ENCODE measurements around the gene PCDHB8. TPM values are rescaled to one million over a fixed set of nuclear protein-coding genes. Genes with fewer than 3 reads are reported as not detected.
A peak's percentile ranks its signal among the peaks of the same experiment; 100 is the strongest.
"Not testable (repeated sequence)": the region's sequence is repeated elsewhere in the genome, so short reads cannot be mapped to it uniquely, and the experiment has no call there.

Gene PCDHB8
- total RNA-seq, 1 donor = under 0.01 TPM

DNA sequence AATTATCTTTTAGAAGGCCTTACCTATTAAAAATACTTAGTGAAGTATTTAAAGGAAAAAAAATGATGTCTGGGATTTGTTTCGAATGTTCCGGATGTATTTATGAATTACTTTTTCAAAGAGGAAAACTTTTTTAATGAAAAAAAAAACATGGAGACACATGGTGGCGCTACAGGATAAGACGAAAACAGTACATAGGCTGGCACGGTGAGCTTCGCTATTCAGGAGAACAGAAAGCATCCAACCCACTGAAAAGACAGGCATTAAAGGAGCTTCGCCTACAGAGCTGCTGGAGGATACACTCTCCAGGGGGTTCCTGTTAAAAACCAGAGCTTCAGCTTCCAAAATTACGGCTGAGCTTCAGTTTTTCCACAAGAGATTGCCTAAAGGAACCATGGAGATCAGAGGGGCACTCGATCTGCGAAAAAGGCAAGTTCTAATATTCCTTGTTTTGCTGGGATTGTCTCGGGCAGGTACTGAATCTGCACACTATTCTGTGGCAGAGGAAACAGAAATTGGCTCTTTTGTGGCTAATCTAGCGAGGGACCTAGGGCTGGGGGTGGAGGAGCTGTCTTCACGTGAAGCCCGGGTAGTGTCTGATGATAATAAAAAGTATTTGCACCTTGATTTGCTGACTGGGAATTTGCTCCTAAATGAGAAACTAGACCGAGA is 45.7 kb downstream of the PCDHB8 start, which contains the start of gene PCDHB14:
PCDHB14 (plus strand) TSS at position 232 of the 672 bp plus-strand sequence; CDS start at position 395, 163 bp downstream.
- H3K4me3 ChIP-seq (ENCODE audit: low read depth, low read length) = peak within 1 kb of the TSS; percentile 24
- DNase-seq (ENCODE audit: low read depth) = peak; percentile 27
- TF ChIP-seq, protein P1, sequence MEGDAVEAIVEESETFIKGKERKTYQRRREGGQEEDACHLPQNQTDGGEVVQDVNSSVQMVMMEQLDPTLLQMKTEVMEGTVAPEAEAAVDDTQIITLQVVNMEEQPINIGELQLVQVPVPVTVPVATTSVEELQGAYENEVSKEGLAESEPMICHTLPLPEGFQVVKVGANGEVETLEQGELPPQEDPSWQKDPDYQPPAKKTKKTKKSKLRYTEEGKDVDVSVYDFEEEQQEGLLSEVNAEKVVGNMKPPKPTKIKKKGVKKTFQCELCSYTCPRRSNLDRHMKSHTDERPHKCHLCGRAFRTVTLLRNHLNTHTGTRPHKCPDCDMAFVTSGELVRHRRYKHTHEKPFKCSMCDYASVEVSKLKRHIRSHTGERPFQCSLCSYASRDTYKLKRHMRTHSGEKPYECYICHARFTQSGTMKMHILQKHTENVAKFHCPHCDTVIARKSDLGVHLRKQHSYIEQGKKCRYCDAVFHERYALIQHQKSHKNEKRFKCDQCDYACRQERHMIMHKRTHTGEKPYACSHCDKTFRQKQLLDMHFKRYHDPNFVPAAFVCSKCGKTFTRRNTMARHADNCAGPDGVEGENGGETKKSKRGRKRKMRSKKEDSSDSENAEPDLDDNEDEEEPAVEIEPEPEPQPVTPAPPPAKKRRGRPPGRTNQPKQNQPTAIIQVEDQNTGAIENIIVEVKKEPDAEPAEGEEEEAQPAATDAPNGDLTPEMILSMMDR (IDR thresholded peaks at IDR 0.05; ENCODE audit: insufficient read depth, low read depth, low read length) = peak; percentile 25

DNA sequence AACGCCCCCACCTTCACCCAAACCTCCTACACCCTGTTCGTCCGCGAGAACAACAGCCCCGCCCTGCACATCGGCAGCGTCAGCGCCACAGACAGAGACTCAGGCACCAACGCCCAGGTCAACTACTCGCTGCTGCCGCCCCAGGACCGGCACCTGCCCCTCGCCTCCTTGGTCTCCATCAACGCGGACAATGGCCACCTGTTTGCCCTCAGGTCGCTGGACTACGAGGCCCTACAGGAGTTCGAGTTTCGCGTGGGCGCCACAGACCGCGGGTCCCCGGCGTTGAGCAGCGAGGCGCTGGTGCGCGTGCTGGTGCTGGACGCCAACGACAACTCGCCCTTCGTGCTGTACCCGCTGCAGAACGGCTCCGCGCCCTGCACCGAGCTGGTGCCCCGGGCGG is 47.3 kb downstream of the PCDHB8 start:
- H3K4me3 ChIP-seq (ENCODE audit: low read depth, low read length) = not testable (repeated sequence)

DNA sequence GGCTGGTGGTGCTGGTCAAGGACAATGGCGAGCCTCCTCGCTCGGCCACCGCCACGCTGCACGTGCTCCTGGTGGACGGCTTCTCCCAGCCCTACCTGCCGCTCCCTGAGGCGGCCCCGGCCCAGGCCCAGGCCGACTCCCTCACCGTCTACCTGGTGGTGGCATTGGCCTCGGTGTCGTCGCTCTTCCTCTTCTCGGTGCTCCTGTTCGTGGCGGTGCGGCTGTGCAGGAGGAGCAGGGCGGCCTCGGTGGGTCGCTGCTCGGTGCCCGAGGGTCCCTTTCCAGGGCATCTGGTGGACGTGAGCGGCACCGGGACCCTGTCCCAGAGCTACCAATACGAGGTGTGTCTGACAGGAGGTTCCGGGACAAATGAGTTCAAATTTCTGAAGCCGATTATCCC is 47.8 kb downstream of the PCDHB8 start:
- not testable (repeated sequence) for DNase-seq (ENCODE audit: low read depth); H3K4me3 ChIP-seq (ENCODE audit: low read depth, low read length)

More for the DNA sequence above, 47.3 kb downstream of the PCDHB8 start:
- DNase-seq (ENCODE audit: low read depth) = not testable (repeated sequence)

Other genes with a start within 250 kb of the PCDHB8 start
- under 0.01 TPM in 2 replicates for gene PCDHAC2, start 211.3 kb upstream of the PCDHB8 start, total RNA-seq
- not detected in 2 replicates for gene PCDHB1, start 126.4 kb upstream of the PCDHB8 start, total RNA-seq
- gene PCDHB2, start 83.2 kb upstream of the PCDHB8 start, total RNA-seq = under 0.01 and 0.32 TPM in 2 replicates
- 0.32 and 0.43 TPM in 2 replicates for gene PCDHB3, start 77.3 kb upstream of the PCDHB8 start, total RNA-seq
- gene PCDHB4, start 56.0 kb upstream of the PCDHB8 start, total RNA-seq = under 0.01 TPM in 2 replicates
- under 0.01 and 0.32 TPM in 2 replicates for gene PCDHB5, start 42.6 kb upstream of the PCDHB8 start, total RNA-seq
- under 0.01 TPM in 2 replicates for gene PCDHB6, start 27.7 kb upstream of the PCDHB8 start, total RNA-seq
- gene PCDHB7, start 5.1 kb upstream of the PCDHB8 start, total RNA-seq = under 0.01 and 0.43 TPM in 2 replicates
- gene PCDHB16, start 4.6 kb downstream of the PCDHB8 start, total RNA-seq = under 0.01 and 0.32 TPM in 2 replicates
- under 0.01 and 0.64 TPM in 2 replicates for gene PCDHB9, start 9.4 kb downstream of the PCDHB8 start, total RNA-seq
- gene PCDHB10, start 14.6 kb downstream of the PCDHB8 start, total RNA-seq = under 0.01 and 0.32 TPM in 2 replicates
- 0.32 TPM in 1 of 2 replicates, not detected in the other for gene PCDHB11, start 21.8 kb downstream of the PCDHB8 start, total RNA-seq
- gene PCDHB12, start 30.9 kb downstream of the PCDHB8 start, total RNA-seq = under 0.01 TPM in 1 of 2 replicates, not detected in the other
- gene PCDHB13, start 36.1 kb downstream of the PCDHB8 start, total RNA-seq = under 0.01 and 0.32 TPM in 2 replicates
- 0.32 and 0.43 TPM in 2 replicates for gene PCDHB14, start 45.6 kb downstream of the PCDHB8 start, total RNA-seq
- under 0.01 TPM in 2 replicates for gene PCDHB15, start 67.6 kb downstream of the PCDHB8 start, total RNA-seq
- under 0.01 and 0.64 TPM in 2 replicates for gene SLC25A2, start 126.3 kb downstream of the PCDHB8 start, total RNA-seq
- gene TAF7, start 143.0 kb downstream of the PCDHB8 start, total RNA-seq = 49.3 and 73.0 TPM in 2 replicates
- gene PCDHGA1, start 152.7 kb downstream of the PCDHB8 start, total RNA-seq = 0.64 and 0.86 TPM in 2 replicates
- gene PCDHGA2, start 161.0 kb downstream of the PCDHB8 start, total RNA-seq = 2.6 and 3.0 TPM in 2 replicates
- gene PCDHGA3, start 166.0 kb downstream of the PCDHB8 start, total RNA-seq = 3.2 and 4.3 TPM in 2 replicates
- 2.2 and 2.3 TPM in 2 replicates for gene PCDHGB1, start 172.3 kb downstream of the PCDHB8 start, total RNA-seq
- 4.5 and 7.3 TPM in 2 replicates for gene PCDHGA4, start 177.2 kb downstream of the PCDHB8 start, total RNA-seq
- 2.3 and 2.6 TPM in 2 replicates for gene PCDHGB2, start 182.2 kb downstream of the PCDHB8 start, total RNA-seq
- 1.3 and 1.9 TPM in 2 replicates for gene PCDHGA5, start 186.4 kb downstream of the PCDHB8 start, total RNA-seq
- 3.9 and 5.2 TPM in 2 replicates for gene PCDHGB3, start 192.5 kb downstream of the PCDHB8 start, total RNA-seq
- 4.7 and 4.8 TPM in 2 replicates for gene PCDHGA6, start 196.1 kb downstream of the PCDHB8 start, total RNA-seq
- gene PCDHGA7, start 205.0 kb downstream of the PCDHB8 start, total RNA-seq = 3.5 and 4.5 TPM in 2 replicates
- 11.0 and 13.4 TPM in 2 replicates for gene PCDHGB4, start 209.9 kb downstream of the PCDHB8 start, total RNA-seq
- 3.0 and 3.2 TPM in 2 replicates for gene PCDHGA8, start 214.8 kb downstream of the PCDHB8 start, total RNA-seq
- 23.2 and 25.0 TPM in 2 replicates for gene PCDHGB5, start 220.2 kb downstream of the PCDHB8 start, total RNA-seq
- 4.7 and 5.2 TPM in 2 replicates for gene PCDHGA9, start 225.0 kb downstream of the PCDHB8 start, total RNA-seq
- gene PCDHGB6, start 230.2 kb downstream of the PCDHB8 start, total RNA-seq = 4.2 and 4.3 TPM in 2 replicates
- gene PCDHGA10, start 235.2 kb downstream of the PCDHB8 start, total RNA-seq = 11.7 and 12.2 TPM in 2 replicates
- gene PCDHGB7, start 239.9 kb downstream of the PCDHB8 start, total RNA-seq = 11.2 and 12.6 TPM in 2 replicates
- 11.0 and 15.5 TPM in 2 replicates for gene PCDHGA11, start 243.3 kb downstream of the PCDHB8 start, total RNA-seq